Stomach smooth muscle (tissue), 2 donors: ENCODE results near the gene RNU7-1.

Experiments used
- H3K27ac ChIP-seq: one replicate; pipeline ENCODE4 v1.7.0; 2013; ENCODE audit warnings: mild to moderate bottlenecking, low read length, inconsistent platforms
- H3K27me3 ChIP-seq, 2 donors: one replicate each; pipeline ENCODE4 v1.7.0; 2013; ENCODE audit warnings: low read length in 2 of 2; ENCODE audit not compliant: insufficient read depth in 2 of 2, control insufficient read depth in 1 of 2
- H3K36me3 ChIP-seq, 2 donors: one replicate each; pipeline ENCODE4 v1.7.0; 2013; ENCODE audit warnings: low read length in 2 of 2; ENCODE audit not compliant: control insufficient read depth in 2 of 2, insufficient read depth in 2 of 2
- H3K4me1 ChIP-seq: one replicate; pipeline ENCODE4 v1.7.0; 2013; ENCODE audit warnings: low read length; ENCODE audit not compliant: control insufficient read depth, insufficient read depth
- H3K4me3 ChIP-seq, 2 donors: one replicate each; pipeline ENCODE4 v1.7.0; 2013; ENCODE audit warnings: low read length in 2 of 2
- H3K9ac ChIP-seq, 2 donors: one replicate each; pipeline ENCODE4 v1.7.0; 2013; ENCODE audit warnings: low read length in 2 of 2, mild to moderate bottlenecking in 1 of 2
- H3K9me3 ChIP-seq, 2 donors: one replicate each; pipeline ENCODE4 v1.7.0; 2013; ENCODE audit warnings: low read length in 2 of 2; ENCODE audit not compliant: control insufficient read depth in 2 of 2
- donor health status: healthy.
- donor health status: Pancreatic carcinoma.

Gene RNU7-1

DNA sequence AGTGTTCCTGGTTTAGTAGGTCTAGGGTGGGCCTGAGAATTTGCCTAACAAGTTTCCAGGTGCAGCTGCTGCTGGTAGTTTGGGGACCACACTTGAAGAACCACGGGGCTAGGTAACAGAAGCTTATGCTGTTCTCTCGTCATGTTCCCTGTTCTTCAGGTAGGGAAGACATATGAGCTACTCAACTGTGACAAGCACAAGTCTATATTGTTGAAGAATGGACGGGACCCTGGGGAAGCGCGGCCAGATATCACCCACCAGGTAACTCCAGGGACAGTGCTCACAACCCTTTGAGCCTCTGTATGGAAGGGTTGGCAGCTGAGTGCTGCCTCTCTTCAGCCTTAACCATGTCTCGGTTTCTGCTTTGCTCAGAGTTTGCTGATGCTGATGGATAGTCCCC is 30.6 kb downstream of the RNU7-1 start:
- H3K4me3 ChIP-seq: no peak overlapping the region
- peaks cover 47 to 49% of the 10 kb centered on the region in 2 donors for H3K36me3 ChIP-seq
- H3K4me1 ChIP-seq: peaks cover 16% of the 10 kb centered on the region
- no peak overlapping the region for H3K27ac ChIP-seq
- H3K27me3 ChIP-seq: no peaks in the 10 kb centered on the region
- H3K9me3 ChIP-seq: no peaks in the 10 kb centered on the region
- H3K9ac ChIP-seq: no peak overlapping the region

DNA sequence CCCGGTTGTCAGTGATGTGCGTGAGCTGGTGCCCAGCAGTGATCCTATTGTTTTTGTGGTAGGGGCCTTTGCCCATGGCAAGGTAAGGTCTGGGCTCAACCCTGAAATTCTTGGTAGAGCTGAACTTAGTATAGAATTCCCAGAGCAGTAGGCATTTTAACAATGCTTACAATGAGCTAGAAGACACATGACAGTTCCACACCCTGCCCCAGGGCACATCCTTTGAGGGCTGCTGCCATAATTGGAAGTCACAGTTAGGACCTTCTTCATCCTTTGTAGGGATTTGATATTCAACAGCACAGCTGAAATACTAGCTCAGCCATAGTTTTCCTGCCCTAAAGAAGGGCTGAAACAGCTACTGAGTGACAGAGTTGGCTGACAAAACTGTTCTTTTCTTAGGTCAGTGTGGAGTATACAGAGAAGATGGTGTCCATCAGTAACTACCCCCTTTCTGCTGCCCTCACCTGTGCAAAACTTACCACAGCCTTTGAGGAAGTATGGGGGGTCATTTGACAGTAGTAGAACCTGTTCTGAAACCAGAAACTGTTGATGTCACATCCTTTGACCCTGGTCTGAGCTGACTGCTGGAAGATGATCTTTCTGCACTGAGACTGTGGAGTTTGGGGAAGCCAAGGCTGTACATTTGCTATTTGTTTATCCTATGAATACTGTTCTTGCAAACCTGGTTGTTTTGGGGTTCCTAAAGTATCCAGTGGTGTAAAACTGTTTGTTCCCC is 31.8 kb downstream of the RNU7-1 start:
- Histone ChIP-seq H3K4me1 (peaks cover 5% of the 10 kb centered on the region), H3K27ac (no peak overlapping the region), H3K9me3 (no peaks in the 10 kb centered on the region), H3K4me3 (no peak overlapping the region), H3K27me3 (no peaks in the 10 kb centered on the region), H3K9ac (no peak overlapping the region), H3K36me3 (peaks cover 50 to 59% of the 10 kb centered on the region in 2 donors)

DNA sequence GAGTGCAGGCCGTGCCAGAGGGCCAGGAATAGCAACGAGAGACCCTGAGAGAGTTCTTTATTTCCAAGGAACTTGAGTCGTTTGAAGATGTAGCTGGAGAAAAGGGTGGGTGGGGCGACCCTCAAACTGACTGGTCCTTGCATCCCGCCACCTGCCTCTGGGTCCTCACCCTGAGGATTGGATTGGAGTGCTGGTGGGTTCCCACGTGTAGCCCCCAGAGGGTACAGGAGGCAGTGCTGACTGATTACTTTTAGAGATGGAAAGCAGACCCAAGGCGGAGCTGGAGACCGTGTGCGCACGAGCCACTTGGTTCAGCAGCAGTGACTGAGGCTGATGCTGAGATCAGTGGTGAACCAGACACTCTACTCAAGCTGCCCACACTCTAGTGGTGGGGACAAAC is 34.0 kb downstream of the RNU7-1 start:
- H3K36me3 ChIP-seq: peaks cover 69 to 76% of the 10 kb centered on the region in 2 donors
- H3K9ac ChIP-seq: no peak overlapping the region
- H3K27ac ChIP-seq: no peak overlapping the region

GRCh38 chr12:6978188-6978587 is 34.6 kb downstream of the RNU7-1 start:
- Histone ChIP-seq H3K9me3 (no peaks in the 10 kb centered on the region), H3K27me3 (no peaks in the 10 kb centered on the region), H3K4me1 (no peaks in the 10 kb centered on the region), H3K36me3 (peaks cover 69 to 76% of the 10 kb centered on the region in 2 donors), H3K4me3 (no peak overlapping the region), H3K27ac (no peak overlapping the region), H3K9ac (no peak overlapping the region)

More for the DNA sequence above, 34.0 kb downstream of the RNU7-1 start:
- Histone ChIP-seq H3K4me3 (no peak overlapping the region), H3K4me1 (no peaks in the 10 kb centered on the region), H3K27me3 (no peaks in the 10 kb centered on the region), H3K9me3 (no peaks in the 10 kb centered on the region)

GRCh38 chr12:6978611-6979011 is 35.0 kb downstream of the RNU7-1 start:
- no peak overlapping the region for H3K9ac ChIP-seq
- no peak overlapping the region for H3K4me3 ChIP-seq
- no peak overlapping the region for H3K27ac ChIP-seq
- H3K27me3 ChIP-seq: no peaks in the 10 kb centered on the region
- peaks cover 69 to 76% of the 10 kb centered on the region in 2 donors for H3K36me3 ChIP-seq
- no peaks in the 10 kb centered on the region for H3K9me3 ChIP-seq
- no peaks in the 10 kb centered on the region for H3K4me1 ChIP-seq

- Histone ChIP-seq H3K27me3 (no peaks in the 10 kb centered on the region), H3K36me3 (peaks cover 68 to 73% of the 10 kb centered on the region in 2 donors), H3K9ac (no peak overlapping the region), H3K4me1 (no peaks in the 10 kb centered on the region), H3K27ac (no peak overlapping the region), H3K9me3 (no peaks in the 10 kb centered on the region), H3K4me3 (no peak overlapping the region)
Measured at GRCh38 chr12:6979021-6979420, 35.4 kb downstream of the RNU7-1 start.

DNA sequence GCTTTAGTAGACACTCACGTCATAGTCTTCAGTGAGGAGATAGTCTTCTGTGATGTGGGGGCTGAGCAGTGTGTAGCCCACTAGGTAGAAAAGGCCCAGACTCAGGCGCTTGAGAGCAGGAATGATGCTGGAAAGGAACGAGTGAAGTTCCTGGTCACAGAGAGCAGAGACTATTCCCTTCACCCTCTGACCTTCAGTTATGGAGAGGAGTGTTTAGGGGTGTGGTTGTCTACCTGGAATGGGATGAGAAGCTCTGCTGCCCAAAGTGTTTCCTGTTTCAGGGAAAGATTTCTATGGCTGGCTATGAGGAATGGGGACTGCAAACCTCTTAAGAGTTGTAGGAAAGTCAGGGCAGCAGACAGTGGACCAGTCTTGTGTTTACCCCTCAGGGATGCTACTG is 35.8 kb downstream of the RNU7-1 start:
- Histone ChIP-seq H3K27me3 (no peaks in the 10 kb centered on the region), H3K27ac (no peak overlapping the region), H3K4me1 (no peaks in the 10 kb centered on the region), H3K9ac (no peak overlapping the region), H3K4me3 (no peak overlapping the region), H3K36me3 (peaks cover 64 to 69% of the 10 kb centered on the region in 2 donors), H3K9me3 (no peaks in the 10 kb centered on the region)

- Histone ChIP-seq H3K9me3 (no peaks in the 10 kb centered on the region), H3K4me1 (no peaks in the 10 kb centered on the region), H3K27me3 (no peaks in the 10 kb centered on the region), H3K9ac (no peak overlapping the region), H3K36me3 (peaks cover 58 to 63% of the 10 kb centered on the region in 2 donors), H3K4me3 (no peak overlapping the region), H3K27ac (no peak overlapping the region)
Measured at GRCh38 chr12:6980075-6980474, 36.5 kb downstream of the RNU7-1 start.

GRCh38 chr12:6980740-6981139 is 37.1 kb downstream of the RNU7-1 start:
- no peak overlapping the region for H3K27ac ChIP-seq
- peaks cover 51 to 56% of the 10 kb centered on the region in 2 donors for H3K36me3 ChIP-seq

DNA sequence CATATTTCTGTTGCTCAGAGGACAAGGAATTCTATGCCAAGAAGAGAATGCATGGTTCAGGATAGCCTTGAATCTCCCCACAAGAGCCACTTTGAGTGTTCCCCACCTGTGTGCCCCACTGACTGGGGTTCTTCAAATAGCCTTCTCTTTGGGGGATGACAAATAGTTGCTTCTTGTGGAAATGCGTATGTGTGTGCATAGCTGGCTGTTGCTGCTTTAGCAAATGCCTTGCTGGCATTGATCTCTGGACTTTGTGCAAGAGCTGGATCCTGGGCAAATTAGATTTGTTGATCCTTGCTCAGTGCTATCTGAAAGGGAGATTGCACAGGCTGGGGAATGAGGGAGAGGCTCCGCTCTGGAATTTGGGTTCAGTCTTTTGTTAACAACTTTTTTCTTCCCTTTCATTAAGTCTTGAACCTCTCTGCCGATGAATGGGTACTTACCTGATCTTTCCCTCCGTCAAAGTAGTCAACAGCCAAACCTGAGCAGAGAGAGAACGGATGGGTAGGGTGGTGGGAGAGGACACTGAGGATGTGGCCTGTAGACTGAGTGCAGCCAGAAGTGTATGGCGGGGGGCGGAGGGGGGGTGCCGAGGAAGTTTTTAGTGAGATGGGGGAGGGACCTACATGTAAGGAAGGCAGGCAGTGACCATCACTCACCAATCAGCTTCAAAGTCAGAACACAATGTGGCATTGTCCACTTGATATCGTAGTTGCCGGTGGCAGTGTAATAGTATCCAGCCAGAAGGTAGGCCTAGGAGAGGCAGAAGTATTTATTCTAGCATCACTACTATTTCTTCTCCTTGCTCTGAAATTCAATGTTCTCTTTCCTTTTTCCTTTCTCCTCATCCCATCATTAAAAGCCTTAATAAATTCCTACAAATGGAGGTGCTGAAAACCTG is 37.8 kb downstream of the RNU7-1 start:
- H3K27ac ChIP-seq: no peak overlapping the region
- H3K4me3 ChIP-seq: no peak overlapping the region
- H3K36me3 ChIP-seq: peaks cover 45 to 50% of the 10 kb centered on the region in 2 donors
- H3K27me3 ChIP-seq: no peaks in the 10 kb centered on the region
- H3K4me1 ChIP-seq: no peaks in the 10 kb centered on the region
- no peaks in the 10 kb centered on the region for H3K9me3 ChIP-seq
- no peak overlapping the region for H3K9ac ChIP-seq

More at GRCh38 chr12:6980740-6981139, 37.1 kb downstream of the RNU7-1 start:
- Histone ChIP-seq H3K9ac (no peak overlapping the region), H3K4me1 (no peaks in the 10 kb centered on the region), H3K27me3 (no peaks in the 10 kb centered on the region), H3K9me3 (no peaks in the 10 kb centered on the region), H3K4me3 (no peak overlapping the region)
